OCI-LY1 (cell line): ENCODE results near the gene KAT6B.

Experiments
- EZH2 ChIP-seq: fragments of 200-600 bp; sonication (generic), shearing (Covaris generic); IDR thresholded peaks from 2 replicates; pipeline ENCODE4 v1.8.0; 2017; ENCODE audit warnings: borderline replicate concordance, mixed run types, mild to moderate bottlenecking, antibody characterized with exemption, low read length, moderate library complexity, mixed read lengths
- TF ChIP-seq, protein P1 (sequence below): fragments of 200-600 bp; sonication (generic), shearing (Covaris generic); IDR thresholded peaks from 2 replicates; pipeline ENCODE4 v1.5.1; 2017; ENCODE audit warnings: mild to moderate bottlenecking, antibody characterized with exemption, low read length, moderate library complexity, mixed read lengths

DNA sequence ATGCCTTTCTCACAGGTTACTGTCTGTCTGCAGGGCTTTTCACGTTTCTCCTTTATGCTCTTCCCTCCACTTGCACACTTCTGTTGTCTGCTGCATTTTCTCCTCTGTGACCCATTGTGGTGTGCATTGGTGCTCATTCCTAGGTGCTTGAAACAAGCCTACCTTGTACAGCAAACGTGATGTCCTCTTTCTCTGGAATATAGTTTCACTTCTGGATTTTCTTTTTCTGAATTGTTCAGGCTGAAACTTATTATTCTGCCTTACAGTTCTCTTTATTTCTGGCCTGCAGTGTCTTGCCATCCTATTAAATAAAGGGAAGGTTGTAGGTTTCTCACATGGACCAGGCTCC, 156.2 kb downstream of the KAT6B start:
- TF ChIP-seq, protein P1, sequence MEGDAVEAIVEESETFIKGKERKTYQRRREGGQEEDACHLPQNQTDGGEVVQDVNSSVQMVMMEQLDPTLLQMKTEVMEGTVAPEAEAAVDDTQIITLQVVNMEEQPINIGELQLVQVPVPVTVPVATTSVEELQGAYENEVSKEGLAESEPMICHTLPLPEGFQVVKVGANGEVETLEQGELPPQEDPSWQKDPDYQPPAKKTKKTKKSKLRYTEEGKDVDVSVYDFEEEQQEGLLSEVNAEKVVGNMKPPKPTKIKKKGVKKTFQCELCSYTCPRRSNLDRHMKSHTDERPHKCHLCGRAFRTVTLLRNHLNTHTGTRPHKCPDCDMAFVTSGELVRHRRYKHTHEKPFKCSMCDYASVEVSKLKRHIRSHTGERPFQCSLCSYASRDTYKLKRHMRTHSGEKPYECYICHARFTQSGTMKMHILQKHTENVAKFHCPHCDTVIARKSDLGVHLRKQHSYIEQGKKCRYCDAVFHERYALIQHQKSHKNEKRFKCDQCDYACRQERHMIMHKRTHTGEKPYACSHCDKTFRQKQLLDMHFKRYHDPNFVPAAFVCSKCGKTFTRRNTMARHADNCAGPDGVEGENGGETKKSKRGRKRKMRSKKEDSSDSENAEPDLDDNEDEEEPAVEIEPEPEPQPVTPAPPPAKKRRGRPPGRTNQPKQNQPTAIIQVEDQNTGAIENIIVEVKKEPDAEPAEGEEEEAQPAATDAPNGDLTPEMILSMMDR = no peak
- no peak for TF ChIP-seq EZH2
